Mesenchymal stem cell (in vitro differentiated cells and primary cell): ENCODE data around the gene CHM.

Source experiments
- DNase-seq: peaks from one replicate; pipeline ENCODE4 v3.0.0-alpha.2; 2013
- H2AFZ ChIP-seq: one replicate; pipeline ENCODE4 v1.6.1; 2013; ENCODE audit warnings: low read depth, mild to moderate bottlenecking, control low read depth, inconsistent platforms, low read length, moderate library complexity
- H2AK5ac ChIP-seq: 2 replicates; pipeline ENCODE4 v1.6.1; 2013; ENCODE audit warnings: low read length, moderate library complexity, mild to moderate bottlenecking, inconsistent platforms; ENCODE audit not compliant: severe bottlenecking
- H2BK120ac ChIP-seq: one replicate; pipeline ENCODE4 v1.6.1; 2013; ENCODE audit warnings: low read depth, mild to moderate bottlenecking, inconsistent platforms, low read length, moderate library complexity
- H2BK12ac ChIP-seq, 2 experiments: one replicate each; pipeline ENCODE4 v1.6.1; 2013; ENCODE audit warnings: inconsistent platforms in 2 of 2, low read length in 2 of 2, mild to moderate bottlenecking in 2 of 2, moderate library complexity in 2 of 2, control low read depth in 1 of 2
- H2BK15ac ChIP-seq: one replicate; pipeline ENCODE4 v1.6.1; 2013; ENCODE audit warnings: mild to moderate bottlenecking, low read depth, inconsistent platforms; ENCODE audit not compliant: poor library complexity, severe bottlenecking
- H2BK5ac ChIP-seq: 2 replicates; pipeline ENCODE4 v1.6.1; 2013; ENCODE audit warnings: low read depth, mild to moderate bottlenecking, low read length, control low read depth, inconsistent platforms; ENCODE audit not compliant: poor library complexity, severe bottlenecking
- H3K14ac ChIP-seq, 2 experiments: one replicate each; pipeline ENCODE4 v1.6.1; 2013; ENCODE audit warnings: inconsistent platforms in 2 of 2, low read length in 2 of 2, control low read depth in 1 of 2, mild to moderate bottlenecking in 1 of 2, moderate library complexity in 1 of 2
- H3K18ac ChIP-seq, 2 experiments: one replicate each; pipeline ENCODE4 v1.6.1; 2013; ENCODE audit warnings: inconsistent platforms in 2 of 2, low read length in 2 of 2, control low read depth in 1 of 2, low read depth in 1 of 2, mild to moderate bottlenecking in 1 of 2
- H3K23ac ChIP-seq, 2 experiments: one replicate each; pipeline ENCODE4 v1.6.1; 2013; ENCODE audit warnings: inconsistent platforms in 2 of 2, low read length in 2 of 2, mild to moderate bottlenecking in 2 of 2, moderate library complexity in 2 of 2, control low read depth in 1 of 2
- H3K27ac ChIP-seq: 2 replicates; pipeline ENCODE4 v1.5.1; 2013; ENCODE audit warnings: mild to moderate bottlenecking, moderate library complexity, low read length, control low read depth, inconsistent platforms; ENCODE audit not compliant: poor library complexity, severe bottlenecking
- H3K27me3 ChIP-seq, 2 experiments: 2 replicates each; pipeline versions ENCODE4 v1.6.1 to v1.7.0; 2013; ENCODE audit warnings: low read length in 2 of 2, mild to moderate bottlenecking in 2 of 2, moderate library complexity in 2 of 2, control low read depth in 1 of 2, inconsistent platforms in 1 of 2; ENCODE audit not compliant: control insufficient read depth in 1 of 2, insufficient read depth in 1 of 2
- H3K36me3 ChIP-seq, 2 experiments: 2 replicates each; pipeline versions ENCODE4 v1.6.1 to v1.7.0; 2013; ENCODE audit warnings: low read length in 2 of 2, control low read depth in 1 of 2, inconsistent platforms in 1 of 2, low read depth in 1 of 2, mild to moderate bottlenecking in 1 of 2; ENCODE audit not compliant: insufficient read depth in 2 of 2, control insufficient read depth in 1 of 2
- H3K4ac ChIP-seq, 2 experiments: one replicate each; pipeline ENCODE4 v1.6.1; 2013; ENCODE audit warnings: inconsistent platforms in 2 of 2, low read length in 2 of 2, mild to moderate bottlenecking in 2 of 2, moderate library complexity in 2 of 2, control low read depth in 1 of 2, low read depth in 1 of 2
- H3K4me1 ChIP-seq: 2 replicates; pipeline ENCODE4 v1.6.1; 2013; ENCODE audit warnings: low read depth, low read length, control low read depth; ENCODE audit not compliant: control insufficient read depth, insufficient read depth
- H3K4me2 ChIP-seq: 2 replicates; pipeline ENCODE4 v1.6.1; 2013; ENCODE audit warnings: low read length, mild to moderate bottlenecking, inconsistent platforms; ENCODE audit not compliant: poor library complexity, severe bottlenecking
- H3K4me3 ChIP-seq, 2 experiments: 2 replicates each; pipeline versions ENCODE4 v1.5.1 to v1.7.0; 2013; ENCODE audit warnings: low read length in 2 of 2, mild to moderate bottlenecking in 2 of 2, control low read depth in 1 of 2, low read depth in 1 of 2; ENCODE audit not compliant: insufficient read depth in 1 of 2
- H3K79me1 ChIP-seq: replicated peaks from 2 replicates; pipeline ENCODE4 v1.6.1; 2013; ENCODE audit warnings: mild to moderate bottlenecking, control low read depth, low read length, inconsistent platforms; ENCODE audit not compliant: poor library complexity, severe bottlenecking
- H3K9ac ChIP-seq: 2 replicates; pipeline ENCODE4 v1.7.0; 2013; ENCODE audit warnings: mild to moderate bottlenecking, low read length, moderate library complexity
- H3K9me3 ChIP-seq: 2 replicates; pipeline ENCODE4 v1.7.0; 2013; ENCODE audit warnings: mild to moderate bottlenecking, low read length; ENCODE audit not compliant: control insufficient read depth
- H4K8ac ChIP-seq: one replicate; pipeline ENCODE4 v1.6.1; 2013; ENCODE audit warnings: inconsistent platforms, mild to moderate bottlenecking, low read length, moderate library complexity
- H4K91ac ChIP-seq: one replicate; pipeline ENCODE4 v1.6.1; 2013; ENCODE audit warnings: mild to moderate bottlenecking, low read length, inconsistent platforms
- WGBS: methylation state at CpG from one replicate; pipeline ENCODE4 v1.1.7; 2013; ENCODE audit warnings: mixed read lengths; 5-methylcytosine and 5-hydroxymethylcytosine counted together

CHM gene

GRCh38 chrX:85859426-85859825 lies 187.9 kb downstream of the CHM start:
- H4K91ac ChIP-seq, result no peak overlapping the region
- H3K4me2 ChIP-seq, result no peak overlapping the region
- no peak for DNase-seq

GRCh38 chrX:85851418-85851817 lies 195.9 kb downstream of the CHM start:
- Histone ChIP-seq H3K27me3 (peaks cover 0 to 5% of the 10 kb centered on the region in 2 experiments), H3K4me2 (no peak overlapping the region), H3K14ac (no peak overlapping the region), H3K4ac (no peak overlapping the region), H2BK12ac (no peak overlapping the region), H2AK5ac (no peak overlapping the region), H4K8ac (no peak overlapping the region), H3K79me1 (no peaks in the 10 kb centered on the region), H3K36me3 (no peaks in the 10 kb centered on the region), H3K18ac (no peak overlapping the region), H4K91ac (no peak overlapping the region), H3K9ac (no peak overlapping the region), H3K9me3 (no peaks in the 10 kb centered on the region), H2BK15ac (no peak overlapping the region), H2AFZ (no peak overlapping the region), H3K23ac (no peak overlapping the region), H2BK5ac (no peak overlapping the region), H2BK120ac (no peak overlapping the region), H3K27ac (no peak overlapping the region), H3K4me1 (no peaks in the 10 kb centered on the region), H3K4me3 (no peak overlapping the region)
- DNase-seq, result peak; percentile 2
- 12% methylated on average over 3 of the region's 3 CpGs for WGBS

More at GRCh38 chrX:85859426-85859825, 187.9 kb downstream of the CHM start:
- Histone ChIP-seq H2AK5ac (no peak overlapping the region), H2BK12ac (no peak overlapping the region), H3K27me3 (no peaks in the 10 kb centered on the region), H2BK15ac (no peak overlapping the region), H2BK120ac (no peak overlapping the region), H3K23ac (no peak overlapping the region), H3K79me1 (no peaks in the 10 kb centered on the region), H4K8ac (no peak overlapping the region), H3K9ac (no peak overlapping the region), H3K9me3 (peaks cover 2% of the 10 kb centered on the region), H3K36me3 (peaks cover 0 to 27% of the 10 kb centered on the region in 2 experiments), H3K4me1 (no peaks in the 10 kb centered on the region), H3K4me3 (no peak overlapping the region), H3K4ac (no peak overlapping the region), H3K18ac (no peak overlapping the region), H2AFZ (no peak overlapping the region), H3K14ac (no peak overlapping the region), H3K27ac (no peak overlapping the region), H2BK5ac (no peak overlapping the region)

- Histone ChIP-seq H3K36me3 (no peaks in the 10 kb centered on the region), H3K4me2 (no peak overlapping the region), H2BK15ac (no peak overlapping the region), H3K23ac (no peak overlapping the region), H3K79me1 (no peaks in the 10 kb centered on the region), H3K9me3 (no peaks in the 10 kb centered on the region), H4K91ac (no peak overlapping the region), H3K27ac (no peak overlapping the region), H2AFZ (no peak overlapping the region), H3K14ac (no peak overlapping the region), H3K9ac (no peak overlapping the region), H3K4me3 (no peak overlapping the region), H4K8ac (no peak overlapping the region), H2BK120ac (no peak overlapping the region), H3K4ac (no peak overlapping the region), H2AK5ac (no peak overlapping the region), H2BK5ac (no peak overlapping the region), H3K4me1 (no peaks in the 10 kb centered on the region), H3K27me3 (no peaks in the 10 kb centered on the region), H2BK12ac (no peak overlapping the region), H3K18ac (no peak overlapping the region)
- DNase-seq, result no peak
- WGBS, result no CpG with 5 or more reads among the region's 2 CpGs
These were observed 210.5 kb downstream of the CHM start for GRCh38 chrX:85836868-85837267.

DNA sequence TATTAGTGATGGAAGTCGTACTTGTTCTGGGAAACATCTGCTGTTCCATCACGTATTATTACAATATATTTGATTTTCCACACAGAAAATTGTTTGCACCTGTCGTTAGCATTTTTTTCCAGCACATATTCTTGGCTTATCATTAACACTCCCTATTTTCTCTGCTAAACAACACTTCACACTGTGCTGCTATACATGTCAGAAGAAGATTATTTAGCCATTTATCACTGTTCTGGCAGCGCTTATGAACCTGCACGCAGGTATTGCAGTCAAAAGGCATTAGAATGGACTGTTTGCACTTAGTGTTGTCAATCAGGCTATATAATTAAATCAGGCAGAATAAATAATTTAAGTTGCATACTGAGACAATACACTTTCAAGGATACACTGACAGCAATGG lies 218.6 kb downstream of the CHM start:
- Histone ChIP-seq H3K4ac (no peak overlapping the region), H2BK12ac (no peak overlapping the region), H3K36me3 (no peaks in the 10 kb centered on the region), H3K14ac (no peak overlapping the region), H3K4me2 (no peak overlapping the region), H3K79me1 (no peaks in the 10 kb centered on the region), H2BK120ac (no peak overlapping the region), H3K27me3 (no peaks in the 10 kb centered on the region), H3K18ac (no peak overlapping the region), H2BK15ac (no peak overlapping the region), H3K27ac (no peak overlapping the region), H2AFZ (no peak overlapping the region), H2AK5ac (no peak overlapping the region), H3K9ac (no peak overlapping the region), H4K8ac (no peak overlapping the region), H4K91ac (no peak overlapping the region), H3K4me1 (no peaks in the 10 kb centered on the region), H3K23ac (no peak overlapping the region), H3K9me3 (no peaks in the 10 kb centered on the region), H2BK5ac (no peak overlapping the region), H3K4me3 (no peak overlapping the region)
- no peak for DNase-seq
- 79% methylated on average over 2 of the region's 5 CpGs for WGBS
